ENCODE measurements around the gene EPB41L2.

The EPB41L2 gene

DNA sequence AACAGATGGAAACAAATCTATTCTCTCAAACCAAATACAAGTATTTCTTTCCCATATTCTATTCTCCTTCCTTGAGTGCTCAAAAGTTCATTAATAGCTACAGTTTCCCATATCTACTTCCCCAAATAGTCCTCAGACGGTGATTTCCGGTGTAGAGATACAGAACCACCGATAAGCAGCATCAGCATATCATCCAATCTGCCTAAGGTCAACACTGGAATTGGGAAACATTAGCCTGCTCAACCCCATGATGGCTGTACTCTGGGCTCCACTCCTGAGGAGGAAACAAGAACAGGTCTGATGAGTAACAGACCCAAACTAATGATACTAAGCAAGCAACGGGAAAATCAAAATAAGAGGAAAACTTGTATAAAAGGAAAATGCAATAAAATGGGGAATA, 115.6 kb downstream of the EPB41L2 start:
- Histone ChIP-seq H3K4me2 (no peak overlapping the region), H3K27me3 (ENCODE audit: insufficient read depth, low read depth) (no peaks in the 10 kb centered on the region), H4K20me1 (ENCODE audit: insufficient read depth) (no peaks in the 10 kb centered on the region), H2AFZ (ENCODE audit: low read depth) (no peak overlapping the region), H3K9ac (no peak overlapping the region), H3K79me2 (ENCODE audit: insufficient read depth, low read depth) (no peaks in the 10 kb centered on the region), H3K36me3 (ENCODE audit: insufficient read depth) (no peaks in the 10 kb centered on the region), H3K4me1 (ENCODE audit: low read depth, poor library complexity, severe bottlenecking) (no peaks in the 10 kb centered on the region), H3K4me3 (IDR thresholded peaks at IDR 0.05; ENCODE audit: insufficient read depth, low read depth, low read length) (no peak overlapping the region), H3K27ac (no peak overlapping the region)
- TF ChIP-seq, protein P1, sequence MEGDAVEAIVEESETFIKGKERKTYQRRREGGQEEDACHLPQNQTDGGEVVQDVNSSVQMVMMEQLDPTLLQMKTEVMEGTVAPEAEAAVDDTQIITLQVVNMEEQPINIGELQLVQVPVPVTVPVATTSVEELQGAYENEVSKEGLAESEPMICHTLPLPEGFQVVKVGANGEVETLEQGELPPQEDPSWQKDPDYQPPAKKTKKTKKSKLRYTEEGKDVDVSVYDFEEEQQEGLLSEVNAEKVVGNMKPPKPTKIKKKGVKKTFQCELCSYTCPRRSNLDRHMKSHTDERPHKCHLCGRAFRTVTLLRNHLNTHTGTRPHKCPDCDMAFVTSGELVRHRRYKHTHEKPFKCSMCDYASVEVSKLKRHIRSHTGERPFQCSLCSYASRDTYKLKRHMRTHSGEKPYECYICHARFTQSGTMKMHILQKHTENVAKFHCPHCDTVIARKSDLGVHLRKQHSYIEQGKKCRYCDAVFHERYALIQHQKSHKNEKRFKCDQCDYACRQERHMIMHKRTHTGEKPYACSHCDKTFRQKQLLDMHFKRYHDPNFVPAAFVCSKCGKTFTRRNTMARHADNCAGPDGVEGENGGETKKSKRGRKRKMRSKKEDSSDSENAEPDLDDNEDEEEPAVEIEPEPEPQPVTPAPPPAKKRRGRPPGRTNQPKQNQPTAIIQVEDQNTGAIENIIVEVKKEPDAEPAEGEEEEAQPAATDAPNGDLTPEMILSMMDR (conservative IDR thresholded peaks at IDR 0.05; ENCODE audit: low read depth, low read length): no peak

- Histone ChIP-seq H4K20me1 (ENCODE audit: insufficient read depth) (no peaks in the 10 kb centered on the region), H3K4me3 (IDR thresholded peaks at IDR 0.05; ENCODE audit: insufficient read depth, low read depth, low read length) (no peak overlapping the region), H3K9ac (no peak overlapping the region), H2AFZ (ENCODE audit: low read depth) (no peak overlapping the region), H3K36me3 (ENCODE audit: insufficient read depth) (no peaks in the 10 kb centered on the region), H3K79me2 (ENCODE audit: insufficient read depth, low read depth) (no peaks in the 10 kb centered on the region), H3K4me1 (ENCODE audit: low read depth, poor library complexity, severe bottlenecking) (no peaks in the 10 kb centered on the region), H3K27me3 (ENCODE audit: insufficient read depth, low read depth) (no peaks in the 10 kb centered on the region), H3K27ac (no peak overlapping the region), H3K4me2 (no peak overlapping the region)
- TF ChIP-seq, protein P1 (conservative IDR thresholded peaks at IDR 0.05; ENCODE audit: low read depth, low read length): no peak
These were observed 117.0 kb downstream of the EPB41L2 start for GRCh38 chr6:130946076-130946475.

GRCh38 chr6:130945401-130945919, 117.6 kb downstream of the EPB41L2 start:
- TF ChIP-seq, protein P1 (conservative IDR thresholded peaks at IDR 0.05; ENCODE audit: low read depth, low read length): no peak
- no peak overlapping the region for H3K9ac ChIP-seq
- no peaks in the 10 kb centered on the region for H3K36me3 ChIP-seq (ENCODE audit: insufficient read depth)
- H3K4me2 ChIP-seq: no peak overlapping the region
- no peaks in the 10 kb centered on the region for H4K20me1 ChIP-seq (ENCODE audit: insufficient read depth)
- H3K27me3 ChIP-seq (ENCODE audit: insufficient read depth, low read depth): no peaks in the 10 kb centered on the region
- no peak overlapping the region for H3K27ac ChIP-seq
- no peak overlapping the region for H2AFZ ChIP-seq (ENCODE audit: low read depth)
- no peaks in the 10 kb centered on the region for H3K79me2 ChIP-seq (ENCODE audit: insufficient read depth, low read depth)
- H3K4me1 ChIP-seq (ENCODE audit: low read depth, poor library complexity, severe bottlenecking): no peaks in the 10 kb centered on the region
- H3K4me3 ChIP-seq (IDR thresholded peaks at IDR 0.05; ENCODE audit: insufficient read depth, low read depth, low read length): no peak overlapping the region

- Histone ChIP-seq H3K4me3 (IDR thresholded peaks at IDR 0.05; ENCODE audit: insufficient read depth, low read depth, low read length) (no peak overlapping the region), H3K36me3 (ENCODE audit: insufficient read depth) (no peaks in the 10 kb centered on the region), H3K79me2 (ENCODE audit: insufficient read depth, low read depth) (no peaks in the 10 kb centered on the region), H3K9ac (no peak overlapping the region), H2AFZ (ENCODE audit: low read depth) (no peak overlapping the region), H3K4me1 (ENCODE audit: low read depth, poor library complexity, severe bottlenecking) (no peaks in the 10 kb centered on the region), H3K4me2 (no peak overlapping the region), H3K27ac (no peak overlapping the region), H3K27me3 (ENCODE audit: insufficient read depth, low read depth) (no peaks in the 10 kb centered on the region), H4K20me1 (ENCODE audit: insufficient read depth) (no peaks in the 10 kb centered on the region)
- TF ChIP-seq, protein P1 (conservative IDR thresholded peaks at IDR 0.05; ENCODE audit: low read depth, low read length): no peak
These were observed 118.6 kb downstream of the EPB41L2 start for GRCh38 chr6:130944486-130944885.

Data from KMS-11 (cell line).